Measurements from ENCODE around the gene ZBTB17.

ZBTB17 gene

DNA sequence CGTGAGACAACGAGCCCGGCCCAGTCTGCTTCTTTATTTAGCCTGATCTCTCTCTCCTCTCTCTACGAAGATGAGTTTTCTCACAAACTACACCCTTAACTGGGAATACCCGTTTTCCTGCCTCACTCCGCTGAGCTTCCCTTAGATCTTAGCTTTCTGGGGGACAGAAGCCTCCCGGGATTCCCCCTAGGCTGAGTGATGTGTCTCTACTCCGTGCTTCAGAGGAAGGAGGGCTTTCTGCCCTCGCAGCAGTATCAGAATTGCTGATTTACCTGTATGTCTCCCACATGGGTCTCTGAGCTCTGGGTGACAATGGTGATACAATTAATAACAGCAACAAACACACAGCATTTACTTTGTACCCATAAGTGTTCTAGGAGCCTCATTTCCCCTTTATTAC lies 1.0 kb downstream of the ZBTB17 start:
- no peak for DNase-seq (ENCODE audit: low read depth, low spot score)

DNA sequence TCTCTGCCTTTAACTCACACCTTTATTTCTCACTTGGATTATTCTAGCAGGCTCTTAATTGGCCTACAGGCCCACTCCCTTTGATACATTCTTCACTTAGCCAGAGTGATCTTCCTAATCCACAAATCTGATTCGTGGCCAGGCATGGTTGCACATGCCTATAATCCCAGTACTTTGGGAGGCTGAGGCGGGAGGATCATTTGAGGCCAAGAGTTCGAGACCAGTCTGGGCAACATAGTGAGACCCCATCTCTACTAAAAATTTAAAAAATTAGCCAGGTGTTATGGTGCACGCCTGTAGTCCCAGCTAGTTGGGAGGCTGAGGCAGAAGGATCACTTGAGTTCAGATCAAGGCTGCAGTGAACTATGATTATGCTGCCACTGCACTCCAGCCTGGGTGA lies 2.1 kb downstream of the ZBTB17 start:
- TF ChIP-seq, protein P1, sequence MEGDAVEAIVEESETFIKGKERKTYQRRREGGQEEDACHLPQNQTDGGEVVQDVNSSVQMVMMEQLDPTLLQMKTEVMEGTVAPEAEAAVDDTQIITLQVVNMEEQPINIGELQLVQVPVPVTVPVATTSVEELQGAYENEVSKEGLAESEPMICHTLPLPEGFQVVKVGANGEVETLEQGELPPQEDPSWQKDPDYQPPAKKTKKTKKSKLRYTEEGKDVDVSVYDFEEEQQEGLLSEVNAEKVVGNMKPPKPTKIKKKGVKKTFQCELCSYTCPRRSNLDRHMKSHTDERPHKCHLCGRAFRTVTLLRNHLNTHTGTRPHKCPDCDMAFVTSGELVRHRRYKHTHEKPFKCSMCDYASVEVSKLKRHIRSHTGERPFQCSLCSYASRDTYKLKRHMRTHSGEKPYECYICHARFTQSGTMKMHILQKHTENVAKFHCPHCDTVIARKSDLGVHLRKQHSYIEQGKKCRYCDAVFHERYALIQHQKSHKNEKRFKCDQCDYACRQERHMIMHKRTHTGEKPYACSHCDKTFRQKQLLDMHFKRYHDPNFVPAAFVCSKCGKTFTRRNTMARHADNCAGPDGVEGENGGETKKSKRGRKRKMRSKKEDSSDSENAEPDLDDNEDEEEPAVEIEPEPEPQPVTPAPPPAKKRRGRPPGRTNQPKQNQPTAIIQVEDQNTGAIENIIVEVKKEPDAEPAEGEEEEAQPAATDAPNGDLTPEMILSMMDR (IDR thresholded peaks at IDR 0.05; ENCODE audit: low read depth, low read length): no peak
- DNase-seq (ENCODE audit: low read depth, low spot score): no peak
- in situ Hi-C loops (cut with HindIII; ENCODE audit: low sequenced_read_pairs): no loop called here
- H3K4me3 ChIP-seq (ENCODE audit: low read depth, low read length): no peak overlapping the region

More for the DNA sequence above, 1.0 kb downstream of the ZBTB17 start:
- in situ Hi-C loops (cut with HindIII; ENCODE audit: low sequenced_read_pairs): no loop called here
- H3K4me3 ChIP-seq (ENCODE audit: low read depth, low read length): peak overlapping the region; percentile 85
- TF ChIP-seq, protein P1 (IDR thresholded peaks at IDR 0.05; ENCODE audit: low read depth, low read length): no peak

DNA sequence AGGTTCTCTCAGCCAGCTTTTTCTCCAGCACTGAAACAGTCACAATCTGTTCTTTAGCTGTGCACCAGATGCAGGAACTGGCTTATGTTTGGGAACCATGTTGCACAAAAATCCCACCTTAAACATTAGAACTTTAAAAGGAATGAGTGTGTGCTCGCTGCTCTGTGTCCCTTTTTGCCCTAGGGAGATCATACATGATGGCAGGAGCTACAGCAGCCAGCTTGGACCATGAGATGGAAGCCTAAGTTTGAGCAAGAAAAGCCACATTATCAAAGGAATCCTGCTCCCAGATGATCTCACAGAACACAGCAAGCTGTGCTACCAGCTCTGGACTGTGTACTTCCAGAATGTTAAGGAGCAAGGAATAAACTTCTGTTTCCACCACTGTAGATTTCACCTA lies 3.5 kb downstream of the ZBTB17 start:
- TF ChIP-seq, protein P1 (IDR thresholded peaks at IDR 0.05; ENCODE audit: low read depth, low read length): no peak
- no peak for DNase-seq (ENCODE audit: low read depth, low spot score)
- in situ Hi-C loops (cut with HindIII; ENCODE audit: low sequenced_read_pairs): no loop called here

DNA sequence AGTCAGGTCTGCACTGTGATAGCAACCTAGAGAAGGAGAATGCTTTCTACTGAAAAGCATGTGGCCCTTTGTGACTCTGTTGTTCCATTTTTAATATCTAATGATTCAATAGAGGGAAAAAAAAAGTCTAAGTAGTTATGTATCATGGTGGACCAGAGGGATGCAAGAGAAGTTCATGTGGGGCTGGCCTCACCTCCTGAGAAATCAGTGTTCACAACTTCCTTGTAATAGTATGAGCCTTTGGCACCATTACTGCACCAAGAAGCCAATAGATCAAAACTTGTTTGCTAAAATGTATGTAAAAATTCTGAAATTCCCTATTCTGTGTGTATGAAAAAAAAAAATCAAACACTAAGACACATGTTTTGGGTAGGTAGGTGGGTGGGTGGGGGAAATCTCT lies 5.0 kb downstream of the ZBTB17 start:
- TF ChIP-seq, protein P1 (IDR thresholded peaks at IDR 0.05; ENCODE audit: low read depth, low read length): no peak
- DNase-seq (ENCODE audit: low read depth, low spot score): no peak
- in situ Hi-C loops (cut with HindIII; ENCODE audit: low sequenced_read_pairs): no loop called here
- no peak overlapping the region for H3K4me3 ChIP-seq (ENCODE audit: low read depth, low read length)

More for the DNA sequence above, 3.5 kb downstream of the ZBTB17 start:
- H3K4me3 ChIP-seq (ENCODE audit: low read depth, low read length): no peak overlapping the region

DNA sequence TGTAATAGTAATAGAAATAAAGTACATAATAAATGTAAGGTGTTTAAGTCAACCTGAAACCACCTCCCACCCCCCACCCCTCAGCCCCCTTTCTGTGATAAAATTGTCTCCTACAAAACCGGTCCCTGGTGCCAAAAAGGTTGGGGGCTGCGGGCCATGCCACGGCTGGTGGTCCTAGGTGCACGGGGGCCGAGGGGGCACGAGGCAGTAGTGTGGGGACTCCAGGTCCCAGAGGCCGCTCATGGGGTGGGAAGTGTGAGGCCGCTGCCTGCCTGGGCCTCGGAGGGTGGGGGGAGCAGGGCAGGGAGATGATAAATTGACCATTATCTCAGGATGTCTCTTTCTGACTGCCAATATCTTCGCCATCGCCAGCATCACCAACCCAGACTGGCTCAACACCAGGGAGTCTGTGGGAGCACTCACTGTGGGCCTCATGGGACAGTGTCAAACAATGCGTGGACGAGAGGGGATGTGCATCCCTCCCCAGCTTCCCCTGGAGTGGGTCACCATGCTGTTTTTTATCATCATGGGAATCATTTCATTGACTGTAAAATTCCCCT lies 6.5 kb downstream of the ZBTB17 start:
- H3K4me3 ChIP-seq (ENCODE audit: low read depth, low read length): no peak overlapping the region
- no peak for DNase-seq (ENCODE audit: low read depth, low spot score)
- in situ Hi-C loops (cut with HindIII; ENCODE audit: low sequenced_read_pairs): no loop called here
- TF ChIP-seq, protein P1 (IDR thresholded peaks at IDR 0.05; ENCODE audit: low read depth, low read length): no peak

DNA sequence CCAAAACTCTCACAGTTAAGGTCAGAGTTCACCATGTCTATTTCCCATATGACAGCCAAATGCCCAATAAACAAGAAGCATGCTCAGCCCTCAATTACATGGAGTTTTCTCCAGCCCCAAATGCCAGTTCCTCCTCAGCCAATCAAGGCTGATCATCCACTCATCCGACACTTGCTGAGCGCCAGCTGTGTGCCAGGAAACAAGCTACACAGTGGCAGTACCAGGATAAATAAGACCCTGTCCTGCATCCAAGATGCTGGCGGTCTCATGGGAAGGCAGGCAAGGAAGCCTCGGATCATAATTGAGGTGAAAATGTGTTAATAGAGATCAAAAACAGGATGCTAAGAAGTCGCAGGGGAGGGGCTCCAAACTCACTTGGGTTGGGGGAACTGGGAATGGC lies 7.7 kb downstream of the ZBTB17 start:
- in situ Hi-C loops (cut with HindIII; ENCODE audit: low sequenced_read_pairs): no loop called here
- no peak overlapping the region for H3K4me3 ChIP-seq (ENCODE audit: low read depth, low read length)
- no peak for DNase-seq (ENCODE audit: low read depth, low spot score)
- TF ChIP-seq, protein P1 (IDR thresholded peaks at IDR 0.05; ENCODE audit: low read depth, low read length): no peak

DNA sequence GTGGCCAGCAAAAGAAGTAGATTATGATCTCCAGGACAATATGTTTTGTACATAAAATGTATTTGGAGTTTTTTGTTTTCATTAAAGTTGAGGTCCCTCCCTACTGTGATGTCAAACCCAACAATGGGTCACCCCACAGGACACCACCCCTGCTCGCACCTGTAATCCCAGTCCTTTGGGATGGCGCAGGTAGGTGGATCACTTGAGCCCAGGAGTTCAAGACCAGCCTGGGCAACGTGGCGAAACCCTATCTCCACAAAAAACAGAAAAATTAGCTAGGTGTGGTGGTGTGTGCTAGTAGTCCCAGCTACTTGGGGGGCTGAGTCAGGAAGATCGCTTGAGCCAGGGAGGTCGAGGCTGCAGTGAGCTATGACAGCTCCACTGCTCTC lies 9.0 kb downstream of the ZBTB17 start:
- TF ChIP-seq, protein P1 (IDR thresholded peaks at IDR 0.05; ENCODE audit: low read depth, low read length): no peak
- H3K4me3 ChIP-seq (ENCODE audit: low read depth, low read length): no peak overlapping the region
- in situ Hi-C loops (cut with HindIII; ENCODE audit: low sequenced_read_pairs): no loop called here
- DNase-seq (ENCODE audit: low read depth, low spot score): no peak
